Measurements from ENCODE around the gene ZBTB16. TPM values are rescaled to one million over a fixed set of nuclear protein-coding genes. Genes with fewer than 3 reads are reported as not detected.

The ZBTB16 gene
- total and polyA plus RNA-seq, 2 of the 13 experiments (the other 11 are each of a cell fraction or from before 2014, with no cell fraction given), result not detected

DNA sequence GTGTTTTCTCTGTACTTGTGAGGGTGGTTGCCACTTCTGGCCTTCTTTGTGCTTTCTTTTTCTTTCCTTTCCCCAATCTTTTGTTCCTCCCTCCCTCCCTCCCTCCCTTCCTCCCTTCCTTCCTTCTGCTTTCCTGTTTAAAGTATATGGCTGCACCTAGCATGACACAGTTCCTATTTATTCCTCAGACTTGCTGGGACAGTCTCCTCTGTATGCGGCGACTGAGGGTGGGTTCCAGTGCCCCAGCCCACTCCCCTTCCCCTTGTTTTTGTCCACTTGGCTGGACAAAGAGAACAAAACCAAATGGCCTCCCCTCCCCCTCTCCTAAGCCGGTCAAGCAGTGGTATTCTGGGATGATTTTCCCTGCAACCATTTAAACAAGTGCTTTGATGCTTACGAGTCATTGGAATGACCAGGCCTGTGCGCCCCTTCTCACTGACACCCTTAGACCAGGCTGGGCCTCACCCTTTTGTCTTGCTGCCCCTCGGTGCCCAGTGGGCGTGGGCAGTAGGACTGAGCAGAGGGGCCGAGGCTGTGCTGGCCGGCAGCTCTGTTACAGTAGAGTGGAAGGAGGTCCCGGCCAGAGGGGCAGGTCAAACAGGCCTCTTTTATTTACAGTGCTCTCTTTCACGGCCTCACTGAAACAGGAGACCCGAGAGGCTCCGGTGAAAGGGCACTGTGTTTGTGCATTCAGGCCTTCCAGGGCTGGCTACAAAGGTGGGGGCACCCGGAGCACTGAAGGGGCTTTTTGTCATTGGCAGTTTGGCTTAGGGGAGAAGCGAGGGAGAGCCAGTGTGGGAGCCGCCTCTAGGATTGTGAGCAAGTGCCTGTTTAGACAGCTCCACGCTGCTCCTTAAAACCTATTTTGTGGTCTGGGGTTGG, 32.2 kb downstream of the ZBTB16 start (continued):
- TF ChIP-seq, protein P1, sequence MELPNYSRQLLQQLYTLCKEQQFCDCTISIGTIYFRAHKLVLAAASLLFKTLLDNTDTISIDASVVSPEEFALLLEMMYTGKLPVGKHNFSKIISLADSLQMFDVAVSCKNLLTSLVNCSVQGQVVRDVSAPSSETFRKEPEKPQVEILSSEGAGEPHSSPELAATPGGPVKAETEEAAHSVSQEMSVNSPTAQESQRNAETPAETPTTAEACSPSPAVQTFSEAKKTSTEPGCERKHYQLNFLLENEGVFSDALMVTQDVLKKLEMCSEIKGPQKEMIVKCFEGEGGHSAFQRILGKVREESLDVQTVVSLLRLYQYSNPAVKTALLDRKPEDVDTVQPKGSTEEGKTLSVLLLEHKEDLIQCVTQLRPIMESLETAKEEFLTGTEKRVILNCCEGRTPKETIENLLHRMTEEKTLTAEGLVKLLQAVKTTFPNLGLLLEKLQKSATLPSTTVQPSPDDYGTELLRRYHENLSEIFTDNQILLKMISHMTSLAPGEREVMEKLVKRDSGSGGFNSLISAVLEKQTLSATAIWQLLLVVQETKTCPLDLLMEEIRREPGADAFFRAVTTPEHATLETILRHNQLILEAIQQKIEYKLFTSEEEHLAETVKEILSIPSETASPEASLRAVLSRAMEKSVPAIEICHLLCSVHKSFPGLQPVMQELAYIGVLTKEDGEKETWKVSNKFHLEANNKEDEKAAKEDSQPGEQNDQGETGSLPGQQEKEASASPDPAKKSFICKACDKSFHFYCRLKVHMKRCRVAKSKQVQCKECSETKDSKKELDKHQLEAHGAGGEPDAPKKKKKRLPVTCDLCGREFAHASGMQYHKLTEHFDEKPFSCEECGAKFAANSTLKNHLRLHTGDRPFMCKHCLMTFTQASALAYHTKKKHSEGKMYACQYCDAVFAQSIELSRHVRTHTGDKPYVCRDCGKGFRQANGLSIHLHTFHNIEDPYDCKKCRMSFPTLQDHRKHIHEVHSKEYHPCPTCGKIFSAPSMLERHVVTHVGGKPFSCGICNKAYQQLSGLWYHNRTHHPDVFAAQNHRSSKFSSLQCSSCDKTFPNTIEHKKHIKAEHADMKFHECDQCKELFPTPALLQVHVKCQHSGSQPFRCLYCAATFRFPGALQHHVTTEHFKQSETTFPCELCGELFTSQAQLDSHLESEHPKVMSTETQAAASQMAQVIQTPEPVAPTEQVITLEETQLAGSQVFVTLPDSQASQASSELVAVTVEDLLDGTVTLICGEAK (IDR thresholded peaks at IDR 0.05), result no peak
- TF ChIP-seq, protein P1 (CRISPR knock-in tag; IDR thresholded peaks at IDR 0.05), result 0 out of 2 replicates have a peak, but pooled peaks have one; percentile 47
- TF ChIP-seq ZNF558 (CRISPR knock-in tag; IDR thresholded peaks at IDR 0.05; ENCODE audit: borderline replicate concordance) (no peak), ZNF572 (CRISPR knock-in tag; IDR thresholded peaks at IDR 0.05) (no peak), SAP130 (CRISPR knock-in tag; IDR thresholded peaks at IDR 0.05; ENCODE audit: low read depth) (no peak), ZKSCAN8 (CRISPR knock-in tag; IDR thresholded peaks at IDR 0.05; ENCODE audit: borderline replicate concordance) (no peak), ZNF124 (CRISPR knock-in tag; IDR thresholded peaks at IDR 0.05) (no peak), ZFX (CRISPR knock-in tag; IDR thresholded peaks at IDR 0.05; ENCODE audit: low read depth) (peak; percentile 51)
- TF ChIP-seq, protein P2, sequence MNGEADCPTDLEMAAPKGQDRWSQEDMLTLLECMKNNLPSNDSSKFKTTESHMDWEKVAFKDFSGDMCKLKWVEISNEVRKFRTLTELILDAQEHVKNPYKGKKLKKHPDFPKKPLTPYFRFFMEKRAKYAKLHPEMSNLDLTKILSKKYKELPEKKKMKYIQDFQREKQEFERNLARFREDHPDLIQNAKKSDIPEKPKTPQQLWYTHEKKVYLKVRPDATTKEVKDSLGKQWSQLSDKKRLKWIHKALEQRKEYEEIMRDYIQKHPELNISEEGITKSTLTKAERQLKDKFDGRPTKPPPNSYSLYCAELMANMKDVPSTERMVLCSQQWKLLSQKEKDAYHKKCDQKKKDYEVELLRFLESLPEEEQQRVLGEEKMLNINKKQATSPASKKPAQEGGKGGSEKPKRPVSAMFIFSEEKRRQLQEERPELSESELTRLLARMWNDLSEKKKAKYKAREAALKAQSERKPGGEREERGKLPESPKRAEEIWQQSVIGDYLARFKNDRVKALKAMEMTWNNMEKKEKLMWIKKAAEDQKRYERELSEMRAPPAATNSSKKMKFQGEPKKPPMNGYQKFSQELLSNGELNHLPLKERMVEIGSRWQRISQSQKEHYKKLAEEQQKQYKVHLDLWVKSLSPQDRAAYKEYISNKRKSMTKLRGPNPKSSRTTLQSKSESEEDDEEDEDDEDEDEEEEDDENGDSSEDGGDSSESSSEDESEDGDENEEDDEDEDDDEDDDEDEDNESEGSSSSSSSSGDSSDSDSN (CRISPR knock-in tag; IDR thresholded peaks at IDR 0.05), result no peak
- TF ChIP-seq, protein P3, sequence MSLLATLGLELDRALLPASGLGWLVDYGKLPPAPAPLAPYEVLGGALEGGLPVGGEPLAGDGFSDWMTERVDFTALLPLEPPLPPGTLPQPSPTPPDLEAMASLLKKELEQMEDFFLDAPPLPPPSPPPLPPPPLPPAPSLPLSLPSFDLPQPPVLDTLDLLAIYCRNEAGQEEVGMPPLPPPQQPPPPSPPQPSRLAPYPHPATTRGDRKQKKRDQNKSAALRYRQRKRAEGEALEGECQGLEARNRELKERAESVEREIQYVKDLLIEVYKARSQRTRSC (CRISPR knock-in tag; IDR thresholded peaks at IDR 0.05; ENCODE audit: low read depth), result no peak

Measured in HepG2 (cell line).